Lung (tissue), 12 donors: ENCODE data around the gene SPATA3. TPM values are rescaled to one million over a fixed set of nuclear protein-coding genes. Genes with fewer than 3 reads are reported as not detected.
A peak's percentile ranks its signal among the peaks of the same experiment; 100 is the strongest.

Experiments used
- ATAC-seq: fragments of 200-7000 bp; cut with Tn5 transposase; one replicate; pipeline ENCODE4 v1.9.1; 2020; ENCODE audit warnings: moderate number of reproducible peaks; ENCODE audit not compliant: insufficient read depth, low FRiP score
- DNase-seq, 3 donors: peaks; one replicate each; pipeline ENCODE4 v3.0.0-alpha.2; 2013 to 2017
- H3K27ac ChIP-seq, 2 donors: one replicate each; pipeline ENCODE4 v1.5.1; 2013; ENCODE audit warnings: mild to moderate bottlenecking in 2 of 2, moderate library complexity in 2 of 2, control low read depth in 1 of 2, inconsistent platforms in 1 of 2, low read depth in 1 of 2, low read length in 1 of 2
- H3K27me3 ChIP-seq, 3 donors: one replicate each; pipeline ENCODE4 v1.5.1; 2013; ENCODE audit warnings: low read length in 2 of 3; ENCODE audit not compliant: control insufficient read depth in 3 of 3, insufficient read depth in 3 of 3
- H3K36me3 ChIP-seq, 4 donors: one replicate each; pipeline ENCODE4 v1.5.1; 2013; ENCODE audit warnings: low read length in 4 of 4, mild to moderate bottlenecking in 1 of 4, moderate library complexity in 1 of 4; ENCODE audit not compliant: control insufficient read depth in 4 of 4, insufficient read depth in 4 of 4
- H3K4me1 ChIP-seq, 5 donors: one replicate each; pipeline ENCODE4 v1.5.1; 2013; ENCODE audit warnings: low read length in 5 of 5, mild to moderate bottlenecking in 2 of 5, moderate library complexity in 1 of 5; ENCODE audit not compliant: control insufficient read depth in 5 of 5, insufficient read depth in 5 of 5
- H3K4me3 ChIP-seq: one replicate; pipeline ENCODE4 v1.5.1; 2013; ENCODE audit warnings: mild to moderate bottlenecking, control low read depth, moderate library complexity
- H3K9ac ChIP-seq, 2 donors: one replicate each; pipeline ENCODE4 v1.5.1; 2013; ENCODE audit warnings: low read length in 2 of 2, control low read depth in 1 of 2; ENCODE audit not compliant: insufficient read depth in 1 of 2
- H3K9me3 ChIP-seq, 4 donors: one replicate each; pipeline ENCODE4 v1.5.1; 2013; ENCODE audit warnings: low read length in 3 of 4, mild to moderate bottlenecking in 1 of 4, moderate library complexity in 1 of 4; ENCODE audit not compliant: control insufficient read depth in 4 of 4, insufficient read depth in 3 of 4
- CTCF ChIP-seq: IDR thresholded peaks from 2 replicates; pipeline ENCODE4 v1.5.1; 2012; ENCODE audit warnings: mild to moderate bottlenecking; ENCODE audit errors: control extremely low read depth, extremely low read depth
- WGBS, 2 donors: extraction: QIAGEN DNeasy Blood & Tissue Kit; methylation state at CpG; one replicate each; pipeline ENCODE4 v1.1.7; 2013; 5-methylcytosine and 5-hydroxymethylcytosine counted together
- polyA plus RNA-seq, 2 donors: library from polyadenylated mRNA; stranded (reverse); fragments of 200-250 nt; gene quantifications; one replicate each; pipeline ENCODE4 v1.2.1, GENCODE V29; 2013
- total RNA-seq, 2 donors: library from RNA; depleted of rRNA in 1 of 2; stranded (reverse); fragments of >200 nt in 1 of 2; gene quantifications; one replicate each; pipeline ENCODE4 v1.2.1, GENCODE V29; 2014 to 2021
- donor health status: control.
- donor health status: control.
- donor health status: Bipolar disorder and iron deficiency.
- donor health status: healthy.
- donor health status: DM: yes; HTN: yes; CAD: no.

SPATA3 gene
- total and polyA plus RNA-seq, 4 donors: not detected

GRCh38 chr2:230954746-230955145 lies 41.2 kb upstream of the SPATA3 start:
- TF ChIP-seq CTCF: no peak
- Histone ChIP-seq H3K27ac (no peak overlapping the region), H3K36me3 (no peaks in the 10 kb centered on the region), H3K27me3 (peaks cover 0 to 19% (median 18%) of the 10 kb centered on the region in 3 donors), H3K4me1 (peaks cover 0 to 3% (median 0%) of the 10 kb centered on the region in 5 donors), H3K4me3 (no peak overlapping the region), H3K9ac (no peak overlapping the region), H3K9me3 (peaks cover 0 to 5% (median 1%) of the 10 kb centered on the region in 4 donors)
- ATAC-seq: no peak
- no peak for DNase-seq

- H3K9me3 ChIP-seq: peaks cover 0 to 5% (median 1%) of the 10 kb centered on the region in 4 donors
- H3K4me3 ChIP-seq: no peak overlapping the region
- WGBS, 2 donors: 90 to 100% methylated on average over 1 of the region's 1 CpG
- no peaks in the 10 kb centered on the region for H3K36me3 ChIP-seq
- H3K9ac ChIP-seq: no peak overlapping the region
- TF ChIP-seq CTCF: no peak
- H3K27me3 ChIP-seq: peaks cover 0 to 19% (median 18%) of the 10 kb centered on the region in 3 donors
- peaks cover 0 to 3% (median 0%) of the 10 kb centered on the region in 5 donors for H3K4me1 ChIP-seq
- H3K27ac ChIP-seq: no peak overlapping the region
- DNase-seq: no peak
- no peak for ATAC-seq
Observed at GRCh38 chr2:230955163-230955737, 40.7 kb upstream of the SPATA3 start.

- Histone ChIP-seq H3K4me1 (no peaks in the 10 kb centered on the region), H3K27me3 (peaks cover 0 to 19% (median 18%) of the 10 kb centered on the region in 3 donors), H3K9me3 (peaks cover 0 to 5% (median 1%) of the 10 kb centered on the region in 4 donors), H3K9ac (no peak overlapping the region), H3K36me3 (no peaks in the 10 kb centered on the region), H3K27ac (no peak overlapping the region), H3K4me3 (no peak overlapping the region)
- no peak for TF ChIP-seq CTCF
- 10 to 19% methylated on average over 35 to 43 of the region's 43 CpGs for WGBS, 2 donors
- peak; percentile 37 to 55 (median 45) for DNase-seq
- no peak for ATAC-seq
Observed at GRCh38 chr2:230956827-230957755, 38.8 kb upstream of the SPATA3 start.
